ENCODE results near the gene ASCL5.

ASCL5 gene

DNA sequence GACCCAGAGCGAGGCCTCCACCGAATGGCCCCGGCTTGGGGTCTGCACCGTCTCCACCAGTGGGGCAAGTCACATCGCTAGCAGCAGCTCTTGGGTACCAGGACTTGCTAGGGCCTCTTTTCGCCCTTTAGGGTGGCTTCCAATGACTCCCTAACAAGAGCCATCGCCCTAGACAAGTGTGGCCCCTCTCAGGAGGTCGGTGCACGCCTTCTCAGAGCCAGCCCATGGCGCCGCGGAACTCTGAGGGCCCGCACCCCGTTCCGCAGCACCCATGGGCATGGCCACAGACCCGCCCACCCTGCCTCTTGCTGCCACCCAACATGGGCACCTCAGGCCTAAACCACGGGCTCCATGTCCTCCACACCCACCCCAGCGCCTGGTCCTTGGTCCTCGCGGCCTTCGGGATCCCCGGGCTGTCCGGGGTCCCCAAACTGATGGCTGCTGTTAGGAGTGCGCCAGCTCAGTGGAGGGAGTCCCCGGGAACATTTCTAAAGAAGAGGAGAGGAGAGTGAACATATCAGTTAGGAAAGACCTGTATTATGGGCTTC lies 11.5 kb downstream of the ASCL5 start:
- CTCF ChIA-PET: interaction anchor here (0.7 to 8.2 kb wide), 10 partner anchors 9 to 163 kb away, joined by 3 to 102 read pairs (median 10); partner anchors contain the start of gene ASCL5
- no peak for DNase-seq (ENCODE audit: low read depth, low spot score)
- no peak for TF ChIP-seq CTCF (IDR thresholded peaks at IDR 0.05; ENCODE audit: insufficient read depth, low read length, missing control alignments)
- no peak overlapping the region for H3K4me3 ChIP-seq (ENCODE audit: low read depth, low read length)
- POLR2A ChIA-PET: no interaction called here

GRCh38 chr1:201114245-201115131 lies 12.5 kb downstream of the ASCL5 start:
- peak; percentile 94 for TF ChIP-seq CTCF (IDR thresholded peaks at IDR 0.05; ENCODE audit: insufficient read depth, low read length, missing control alignments)
- CTCF ChIA-PET: interaction anchor here (0.6 to 8.2 kb wide), 21 partner anchors 10 to 557 kb away, joined by 3 to 102 read pairs (median 5); partner anchors contain the start of gene ASCL5
- H3K4me3 ChIP-seq (ENCODE audit: low read depth, low read length): peak overlapping the region; percentile 67
- no peak for DNase-seq (ENCODE audit: low read depth, low spot score)
- POLR2A ChIA-PET: no interaction called here

GRCh38 chr1:201113451-201114244 lies 13.3 kb downstream of the ASCL5 start:
- no peak for DNase-seq (ENCODE audit: low read depth, low spot score)
- CTCF ChIA-PET: interaction anchor here (0.5 to 8.2 kb wide), 24 partner anchors 8 to 557 kb away, joined by 3 to 102 read pairs (median 4); partner anchors contain the start of gene ASCL5
- POLR2A ChIA-PET: no interaction called here
- TF ChIP-seq CTCF (IDR thresholded peaks at IDR 0.05; ENCODE audit: insufficient read depth, low read length, missing control alignments): no peak
- peak overlapping the region; percentile 67 for H3K4me3 ChIP-seq (ENCODE audit: low read depth, low read length)

GRCh38 chr1:201112926-201113325 lies 14.1 kb downstream of the ASCL5 start:
- no peak for TF ChIP-seq CTCF (IDR thresholded peaks at IDR 0.05; ENCODE audit: insufficient read depth, low read length, missing control alignments)
- CTCF ChIA-PET: interaction anchor here (0.7 to 8.2 kb wide), 11 partner anchors 9 to 551 kb away, joined by 3 to 102 read pairs (median 15); partner anchors contain the start of gene ASCL5
- POLR2A ChIA-PET: no interaction called here
- DNase-seq (ENCODE audit: low read depth, low spot score): no peak
- H3K4me3 ChIP-seq (ENCODE audit: low read depth, low read length): no peak overlapping the region

DNA sequence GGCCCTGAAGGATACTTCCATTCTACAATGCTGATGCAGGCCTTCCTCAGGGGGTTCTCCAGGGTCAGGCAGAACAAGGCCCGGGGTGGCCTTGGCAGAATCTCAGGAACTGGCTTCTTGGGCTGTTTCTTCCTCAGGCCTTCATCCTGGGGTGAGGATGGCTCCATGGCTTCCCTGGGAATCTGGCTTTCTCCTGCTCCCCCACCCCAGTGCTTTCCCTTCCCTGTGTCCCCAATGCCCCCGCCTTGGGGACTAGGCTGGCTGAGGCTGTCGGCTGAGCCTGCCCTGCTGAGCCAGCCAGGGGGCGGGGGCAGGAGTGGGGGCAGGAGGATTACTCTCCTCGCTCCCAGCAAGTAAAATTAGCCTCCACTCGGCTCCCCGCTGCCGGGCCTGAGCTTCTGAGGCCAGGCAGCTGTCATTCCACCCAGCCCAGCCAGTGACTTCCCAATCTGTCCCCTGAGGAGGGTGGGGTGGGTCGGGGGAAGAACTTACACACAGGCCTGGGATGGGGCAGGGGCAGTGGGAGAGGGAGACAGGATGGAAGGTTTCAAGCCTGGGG lies 14.7 kb downstream of the ASCL5 start, which contains the start of gene CACNA1S:
Gene CACNA1S, minus strand, starts transcription at position 254 of the 559 bp plus-strand sequence. Its CDS starts 87 bp downstream, at position 167.
- no peak within 1 kb of the TSS for H3K4me3 ChIP-seq (ENCODE audit: low read depth, low read length)
- DNase-seq (ENCODE audit: low read depth, low spot score): no peak
- CTCF ChIA-PET: interaction anchor here (1.2 to 8.2 kb wide), 5 partner anchors 12 to 141 kb away, joined by 3 to 102 read pairs (median 50); partner anchors contain the start of gene ASCL5
- TF ChIP-seq CTCF (IDR thresholded peaks at IDR 0.05; ENCODE audit: insufficient read depth, low read length, missing control alignments): no peak
- POLR2A ChIA-PET: no interaction called here

All from AG04449 (cell line).